ENCODE results near the gene BORCS6.
A peak's percentile ranks its signal among the peaks of the same experiment; 100 is the strongest.
"Not testable (repeated sequence)": the region's sequence is repeated elsewhere in the genome, so short reads cannot be mapped to it uniquely, and the experiment has no call there.

The BORCS6 gene

DNA sequence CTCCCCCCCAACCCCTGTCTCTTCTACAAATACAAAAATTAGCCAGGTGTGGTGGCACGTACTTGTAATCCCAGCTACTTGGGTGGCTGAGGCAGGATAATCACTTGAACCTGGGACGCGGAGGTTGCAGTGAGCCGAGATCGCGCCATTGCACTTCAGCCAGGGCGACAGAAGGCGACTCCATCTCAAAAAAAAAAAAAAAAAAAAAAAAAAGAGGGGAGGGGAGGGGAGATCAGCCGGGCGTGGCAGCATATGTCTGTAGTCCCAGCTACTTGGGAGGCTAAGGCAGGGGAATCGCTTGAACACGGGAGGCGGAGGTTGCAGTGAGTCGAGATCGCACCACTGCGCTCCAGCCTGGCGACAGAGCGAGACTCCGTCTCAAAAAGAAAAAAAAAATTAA lies 19.8 kb downstream of the BORCS6 start:
- DNase-seq, result not testable (repeated sequence)

DNA sequence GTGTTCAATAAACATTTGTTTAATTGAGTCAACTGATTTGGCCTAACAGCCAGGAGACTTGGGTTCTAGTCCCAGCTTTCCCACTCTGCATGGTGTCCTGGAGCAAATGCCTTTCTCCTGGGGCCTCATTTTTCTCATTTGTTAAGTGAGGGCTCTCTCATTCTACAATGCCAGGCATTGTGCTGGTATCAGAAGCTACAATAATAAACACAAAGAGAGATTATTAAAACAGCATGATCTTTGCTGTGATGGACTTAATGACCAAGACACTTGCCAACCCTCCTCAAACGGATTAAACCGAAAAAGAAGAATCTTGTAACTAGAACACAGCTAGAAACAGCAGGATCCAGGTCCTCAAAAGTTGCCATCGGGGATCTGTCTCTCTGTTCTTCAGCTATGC lies 22.5 kb downstream of the BORCS6 start:
- DNase-seq, result no peak

DNA sequence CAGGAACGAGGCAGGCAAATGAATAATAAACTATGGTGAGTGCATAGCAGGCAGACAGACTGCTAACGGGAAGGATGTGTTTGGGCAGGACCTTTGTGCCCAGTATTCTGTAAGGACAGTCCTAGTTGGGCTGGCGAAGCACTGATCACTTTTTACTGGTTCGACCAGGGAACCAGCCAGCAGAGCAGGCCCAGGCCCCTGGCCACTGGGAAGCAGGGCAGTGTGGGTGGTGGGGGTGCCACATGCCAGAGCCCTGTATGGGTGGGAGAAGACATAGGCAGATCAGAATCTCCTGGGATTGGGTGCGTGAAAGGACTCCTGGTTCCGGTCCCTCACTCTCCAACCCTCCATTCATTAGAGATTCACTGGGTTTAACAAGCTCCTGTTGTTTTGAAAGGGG lies 23.2 kb downstream of the BORCS6 start:
- no peak for DNase-seq

DNA sequence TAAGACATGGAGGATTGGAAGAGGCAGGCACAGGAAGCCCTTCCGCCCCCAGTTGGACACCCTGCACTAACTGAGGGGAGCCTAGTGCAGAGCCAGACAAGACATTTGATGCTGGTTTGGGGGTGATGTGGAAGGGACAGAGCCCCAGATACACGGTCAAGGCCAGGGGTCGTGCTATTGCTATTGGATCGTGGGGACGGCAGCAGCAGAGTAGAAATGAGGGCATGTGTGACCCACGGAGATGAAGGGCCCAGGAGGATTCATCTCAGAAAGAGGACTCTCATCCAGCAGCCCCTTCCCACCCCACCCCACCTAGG lies 25.2 kb downstream of the BORCS6 start:
- DNase-seq, result no peak

DNA sequence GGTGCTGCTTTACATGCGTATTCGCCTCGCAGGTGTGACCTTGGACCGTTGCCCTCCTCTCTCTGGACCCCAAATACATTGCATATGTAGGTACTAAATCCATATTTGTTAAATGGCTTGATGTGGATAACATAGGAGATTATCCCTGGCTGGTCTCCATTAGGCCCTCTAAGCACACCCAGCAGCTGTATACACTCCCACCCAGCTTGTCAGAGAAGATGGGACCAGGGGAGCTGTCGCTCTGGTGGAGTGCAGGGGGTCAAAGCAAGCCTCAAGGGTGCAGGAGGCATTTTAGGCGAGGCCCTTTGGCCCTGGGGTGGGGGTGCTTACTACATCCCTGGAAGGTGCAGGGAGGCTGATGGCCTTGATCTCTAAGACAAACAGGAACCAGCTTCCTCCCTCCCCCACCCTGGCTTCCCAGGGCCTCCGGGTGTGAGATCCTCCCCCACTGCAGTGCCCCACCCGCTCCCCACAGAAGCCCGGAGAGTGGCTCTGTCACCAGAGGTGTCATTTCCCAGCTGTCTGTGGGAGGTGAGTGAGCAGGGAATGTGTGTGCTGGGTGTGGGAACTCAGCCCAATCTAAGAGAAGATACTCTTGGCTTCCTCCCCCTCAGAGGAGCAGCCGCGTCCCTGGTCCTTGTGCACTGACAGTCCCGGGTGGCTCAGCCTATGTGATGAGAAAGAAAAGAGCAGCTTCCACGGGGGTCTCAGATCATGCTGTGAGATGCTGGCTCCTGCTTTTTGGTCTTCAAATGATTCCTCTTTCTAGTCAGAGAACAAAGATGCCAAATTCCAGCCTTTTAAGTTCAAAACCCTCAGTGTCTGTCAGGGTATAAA lies 25.8 kb downstream of the BORCS6 start:
- peak; percentile 84 for DNase-seq

DNA sequence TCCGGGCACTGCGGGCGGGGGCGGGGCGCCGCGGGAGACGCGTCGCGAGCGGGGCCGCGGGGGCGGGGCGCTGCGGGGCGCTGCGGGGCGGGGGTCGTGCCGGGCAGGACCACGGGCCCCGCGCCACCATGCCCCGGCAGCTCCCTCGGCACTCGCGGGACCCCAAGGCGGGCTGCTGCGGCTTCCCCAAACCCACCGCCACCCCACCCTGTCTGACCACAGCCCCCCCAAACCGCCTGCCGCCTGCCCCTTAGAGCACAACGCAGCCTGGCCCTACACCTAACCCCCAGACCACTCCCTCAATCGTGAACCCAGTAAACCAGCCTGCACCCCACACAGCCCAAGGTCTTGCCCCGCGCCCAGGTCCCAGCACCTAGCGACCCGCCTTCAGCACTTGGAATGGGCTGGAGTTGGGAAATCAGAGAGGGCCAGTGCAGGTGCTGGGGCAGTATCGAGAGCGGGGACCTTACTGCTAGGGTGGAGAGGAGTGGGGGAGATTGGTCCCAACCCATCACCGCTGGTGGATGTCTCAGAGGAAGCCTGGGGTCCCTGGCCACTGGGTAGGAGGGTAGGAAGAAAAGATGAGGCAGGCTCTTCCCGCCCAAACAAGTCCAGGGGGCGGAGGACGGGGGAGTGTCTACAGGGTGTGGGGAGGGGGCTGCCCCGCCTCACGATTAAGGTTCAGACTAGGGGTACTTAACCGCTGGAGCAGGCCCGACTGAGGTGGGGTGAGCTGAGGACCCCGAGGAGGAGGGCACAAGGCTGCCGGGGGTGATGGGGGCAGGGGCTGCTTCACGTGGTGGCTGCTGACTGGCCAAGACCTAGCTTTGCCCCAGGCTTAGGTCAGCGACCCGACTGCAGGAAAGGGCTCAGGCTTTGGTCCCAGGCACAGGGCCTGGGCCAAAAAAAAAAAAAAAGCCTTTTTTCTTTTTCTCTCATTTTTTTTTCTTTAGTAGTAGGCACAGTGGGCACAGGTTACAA lies 26.7 kb downstream of the BORCS6 start:
- DNase-seq, result peak; percentile 74

DNA sequence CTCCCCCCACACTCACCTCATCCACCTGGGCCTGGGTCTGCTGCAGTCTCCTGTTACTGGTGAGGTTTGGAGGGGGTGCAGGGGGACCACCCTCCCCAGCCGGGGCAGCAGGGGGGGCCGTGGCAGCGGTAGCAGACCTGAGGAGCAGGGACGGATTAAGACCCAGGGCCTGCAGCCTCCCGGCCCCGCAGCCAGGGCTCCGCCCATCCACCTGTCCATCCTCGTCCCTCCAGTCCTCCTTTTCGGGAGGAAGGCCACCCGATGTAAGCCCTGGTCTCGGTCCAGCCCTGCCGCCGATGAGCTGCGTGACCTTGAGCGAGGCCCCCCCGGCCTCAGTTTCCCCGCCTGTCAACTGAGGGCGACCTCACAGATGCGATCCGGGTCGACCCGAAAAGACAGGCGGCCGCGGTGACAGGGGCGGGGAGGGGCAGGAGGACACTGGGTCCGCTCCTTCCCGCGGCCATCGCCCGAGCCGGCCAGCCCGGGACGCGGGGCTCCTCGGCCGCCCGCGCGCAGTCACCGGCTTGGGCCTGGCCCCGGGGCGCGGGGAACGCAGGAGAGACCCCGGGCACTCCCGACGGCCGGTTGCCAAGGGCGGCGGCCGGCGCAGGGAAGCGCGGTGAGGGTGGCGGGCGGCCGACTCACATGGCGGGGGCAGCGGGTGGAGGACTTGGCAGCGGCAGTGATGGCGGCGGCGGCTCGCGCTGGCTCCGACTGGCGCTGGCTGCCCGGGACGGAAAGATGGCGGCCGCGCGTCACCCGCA lies 27.6 kb downstream of the BORCS6 start, which contains the start of gene VAMP2:
Gene VAMP2 (minus strand): TSS at position 716 of the 764 bp plus-strand sequence. CDS start 69 bp downstream, at position 647.
- DNase-seq, result peak; percentile 91

DNA sequence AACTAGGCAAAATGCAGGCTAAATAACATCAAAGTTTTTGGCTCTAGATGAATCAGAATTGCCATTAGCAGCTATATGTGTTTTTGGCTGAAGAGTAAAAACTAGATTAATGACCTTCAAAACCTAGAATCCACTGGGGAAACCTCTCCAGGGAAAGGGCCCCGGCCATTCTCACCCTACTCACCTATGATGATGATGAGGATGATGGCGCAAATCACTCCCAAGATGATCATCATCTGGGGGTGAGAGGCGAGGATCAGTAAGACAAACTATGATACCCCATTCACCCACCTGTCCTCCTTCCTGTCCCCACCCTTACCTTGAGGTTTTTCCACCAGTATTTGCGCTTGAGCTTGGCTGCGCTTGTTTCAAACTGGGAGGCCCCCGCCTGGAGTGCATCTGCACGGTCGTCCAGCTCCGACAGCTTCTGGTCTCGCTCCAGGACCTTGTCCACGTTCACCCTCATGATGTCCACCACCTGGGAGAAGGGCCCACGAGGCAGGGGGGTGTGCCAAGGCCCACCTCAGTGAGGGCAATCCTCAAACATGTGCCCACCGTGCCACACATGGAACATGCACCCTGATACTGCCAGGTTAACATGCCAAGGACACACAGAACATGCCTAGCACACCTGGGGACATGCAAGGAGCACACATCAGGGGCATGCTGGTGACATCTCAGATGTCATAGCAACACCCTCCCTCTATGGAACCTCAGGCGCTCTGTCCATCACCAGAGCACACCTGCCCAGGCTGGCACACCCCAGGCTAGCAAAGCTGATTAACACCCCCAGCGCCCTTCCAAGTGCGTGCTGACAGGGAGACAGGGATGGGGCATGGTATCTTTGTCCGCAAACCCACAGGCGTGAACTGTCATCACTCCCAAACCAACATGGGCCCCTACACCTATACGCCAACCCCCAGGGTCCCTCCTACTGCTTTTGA lies 28.4 kb downstream of the BORCS6 start:
- DNase-seq, result no peak

DNA sequence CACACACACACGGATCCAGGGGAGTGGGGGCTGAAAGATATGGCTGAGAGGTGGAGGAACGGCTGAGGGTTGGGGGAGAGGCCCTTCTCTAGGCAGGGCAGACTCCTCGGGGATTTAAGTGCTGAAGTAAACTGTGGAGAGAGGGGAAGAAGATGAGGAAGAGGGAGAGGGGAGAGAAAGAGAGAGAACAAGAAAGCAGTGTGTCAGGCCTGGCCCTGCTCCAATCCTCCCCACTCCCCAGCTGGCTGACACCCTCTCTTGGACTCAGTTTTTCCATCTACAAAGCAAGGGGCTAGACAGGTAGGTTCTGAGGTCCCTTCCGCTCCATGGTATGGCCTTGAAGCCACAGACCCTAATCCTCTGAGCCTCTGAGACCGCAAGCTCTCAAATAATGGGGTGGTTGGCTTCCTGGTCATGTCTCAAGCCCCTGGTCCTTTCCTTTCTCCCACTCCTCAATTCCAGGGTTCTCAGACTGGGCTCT lies 29.2 kb downstream of the BORCS6 start:
- DNase-seq, result no peak

DNA sequence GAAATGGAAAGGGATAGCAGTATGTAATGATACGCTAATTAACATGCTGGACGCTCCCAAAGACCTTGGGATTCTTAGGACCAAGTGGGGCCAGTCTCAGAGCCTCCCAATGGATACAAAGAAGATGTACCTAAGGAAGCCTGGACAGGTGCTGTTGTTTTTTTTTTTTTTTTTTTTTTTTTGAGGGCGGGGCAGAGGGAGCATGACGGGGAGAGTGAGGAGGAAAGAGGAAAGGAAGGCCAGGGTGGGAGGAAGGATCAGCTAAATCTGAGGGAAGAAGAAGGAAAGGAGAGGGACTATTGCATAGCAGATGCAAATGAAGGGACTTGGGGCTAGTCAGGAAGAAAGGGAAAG lies 29.8 kb downstream of the BORCS6 start:
- DNase-seq, result no peak

DNA sequence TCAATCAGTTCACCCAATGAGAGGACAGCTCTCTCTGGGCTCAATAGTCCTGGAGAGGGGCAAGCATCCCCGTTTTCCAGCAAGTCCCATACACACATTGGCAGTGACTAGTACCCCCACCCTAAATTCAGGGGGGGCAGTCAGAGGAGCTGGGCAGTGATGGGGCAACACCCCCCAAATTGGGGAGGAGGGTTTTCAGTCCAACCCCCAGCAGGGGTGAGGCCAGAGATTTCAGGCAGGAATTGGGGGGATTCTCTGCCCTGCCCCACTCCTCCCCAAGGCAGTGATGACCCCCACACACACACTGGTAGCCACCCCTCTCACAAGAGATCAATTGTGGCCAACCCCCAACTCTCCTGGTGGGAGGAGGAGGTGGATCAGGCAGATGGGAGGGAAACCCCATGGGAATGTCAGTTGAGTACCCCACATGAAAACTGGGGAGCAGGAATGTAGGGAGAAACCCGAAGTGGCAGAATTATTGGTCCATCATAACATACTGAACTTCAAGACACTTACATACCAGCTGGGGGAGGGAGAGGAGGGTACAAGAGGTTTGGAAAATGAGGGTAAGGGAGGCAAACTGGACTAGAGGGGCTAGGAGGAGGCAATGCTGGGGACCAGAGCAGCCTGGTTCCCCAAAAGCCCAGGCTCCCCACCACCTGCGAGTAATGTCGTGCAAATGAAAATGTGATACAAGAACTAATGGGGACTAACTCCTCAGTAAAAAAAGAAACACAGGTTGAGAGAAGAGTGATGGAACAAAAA lies 30.3 kb downstream of the BORCS6 start:
- no peak for DNase-seq

DNA sequence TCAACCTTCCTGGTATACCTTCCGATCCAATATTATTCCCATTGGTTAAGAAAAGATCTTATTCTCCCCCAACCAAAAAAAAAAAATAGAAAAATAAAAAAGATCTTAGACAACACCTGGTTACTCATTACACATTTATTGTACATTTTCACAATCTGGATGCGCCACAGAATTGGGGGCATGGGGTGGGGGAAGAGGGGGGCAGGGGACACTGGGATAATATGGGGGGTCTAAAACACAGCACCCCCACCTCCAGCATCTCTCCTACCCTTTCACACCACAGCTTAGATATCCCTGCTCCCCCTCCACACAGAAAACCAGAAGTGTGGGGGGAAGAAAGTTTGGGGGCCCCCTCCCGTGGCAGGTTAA lies 31.0 kb downstream of the BORCS6 start:
- DNase-seq, result no peak

DNA sequence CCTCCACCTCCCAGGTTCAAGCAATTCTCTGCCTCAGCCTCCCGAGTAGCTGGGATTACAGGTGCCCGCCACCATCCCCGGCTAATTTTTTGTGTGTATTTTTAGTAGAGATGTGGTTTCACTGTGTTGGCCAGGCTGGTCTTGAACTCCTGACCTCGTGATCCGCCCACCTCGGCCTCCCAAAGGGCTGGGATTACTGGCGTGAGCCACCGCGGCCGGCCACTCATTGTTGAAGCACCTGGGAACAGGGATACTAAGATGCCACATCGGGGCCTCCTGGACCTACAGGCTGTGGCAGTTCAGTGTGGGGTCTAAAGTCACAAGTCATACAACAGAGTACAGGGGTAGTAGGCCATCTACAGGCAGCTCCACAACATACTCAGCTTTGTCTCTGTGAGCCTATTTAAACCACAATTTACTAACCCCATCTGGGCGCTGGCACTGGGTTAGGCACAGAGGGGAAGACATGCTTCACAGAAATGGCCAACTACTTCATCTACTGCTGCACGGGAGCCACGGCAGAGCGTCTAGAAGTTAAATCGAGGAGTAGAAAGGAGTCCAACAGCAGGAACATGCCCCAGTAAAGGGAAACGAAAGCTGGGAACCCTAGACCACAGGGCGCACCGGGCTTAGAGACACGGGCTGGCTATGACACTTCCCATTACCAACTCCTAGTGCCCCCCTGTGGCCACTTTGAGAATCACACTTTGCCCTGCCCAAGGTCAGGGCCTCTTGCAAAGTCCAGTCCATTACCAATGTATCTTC lies 31.5 kb downstream of the BORCS6 start:
- DNase-seq, result peak; percentile 96

DNA sequence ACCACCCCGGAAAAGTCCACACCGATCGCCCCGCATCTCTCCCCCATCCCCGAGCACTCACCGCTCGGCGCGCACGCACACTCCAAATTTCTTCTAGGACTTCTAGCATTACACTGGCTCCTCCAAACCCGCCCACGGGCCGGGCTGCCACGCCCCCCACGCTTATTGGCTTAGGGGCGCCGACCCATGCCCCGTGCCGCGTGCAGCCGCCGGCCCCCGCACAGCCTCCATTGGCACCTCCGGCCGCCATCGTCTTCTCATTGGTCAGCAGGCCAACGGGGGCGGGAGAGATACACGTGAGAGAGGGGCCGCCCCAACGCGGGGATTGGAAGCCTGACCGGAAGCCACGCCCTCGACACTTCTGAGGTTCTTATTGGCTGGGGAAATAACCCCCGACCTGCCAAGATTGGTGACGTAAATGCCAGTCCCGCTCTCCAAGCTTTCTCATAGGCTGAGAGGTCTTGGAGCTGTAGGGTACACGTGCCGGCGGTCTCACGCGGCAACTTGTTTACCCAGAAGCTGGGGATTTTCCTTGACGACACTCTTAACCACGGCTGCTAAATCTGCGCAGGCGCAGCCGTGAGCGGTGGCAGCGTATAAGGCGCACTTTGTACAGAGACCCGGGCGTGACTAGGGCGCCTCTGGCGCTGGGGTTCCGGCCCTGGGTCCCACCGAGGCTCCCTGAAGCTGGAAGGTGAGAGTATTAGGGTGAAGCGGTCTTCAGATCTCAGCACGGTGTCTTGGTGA lies 33.6 kb downstream of the BORCS6 start:
- DNase-seq, result peak; percentile 99

DNA sequence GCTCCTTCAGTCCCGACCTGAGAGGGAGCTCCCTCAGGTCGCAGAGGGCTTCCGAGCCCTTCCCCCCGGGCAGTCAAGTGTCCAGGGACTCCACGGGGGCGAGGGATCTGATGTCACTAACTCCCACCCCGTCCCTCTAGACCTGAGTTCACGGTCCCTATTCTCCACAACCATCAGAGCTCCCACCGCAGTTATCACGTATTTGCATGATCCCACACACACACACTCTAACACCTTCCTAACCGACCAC lies 34.1 kb downstream of the BORCS6 start:
- peak; percentile 67 for DNase-seq

DNA sequence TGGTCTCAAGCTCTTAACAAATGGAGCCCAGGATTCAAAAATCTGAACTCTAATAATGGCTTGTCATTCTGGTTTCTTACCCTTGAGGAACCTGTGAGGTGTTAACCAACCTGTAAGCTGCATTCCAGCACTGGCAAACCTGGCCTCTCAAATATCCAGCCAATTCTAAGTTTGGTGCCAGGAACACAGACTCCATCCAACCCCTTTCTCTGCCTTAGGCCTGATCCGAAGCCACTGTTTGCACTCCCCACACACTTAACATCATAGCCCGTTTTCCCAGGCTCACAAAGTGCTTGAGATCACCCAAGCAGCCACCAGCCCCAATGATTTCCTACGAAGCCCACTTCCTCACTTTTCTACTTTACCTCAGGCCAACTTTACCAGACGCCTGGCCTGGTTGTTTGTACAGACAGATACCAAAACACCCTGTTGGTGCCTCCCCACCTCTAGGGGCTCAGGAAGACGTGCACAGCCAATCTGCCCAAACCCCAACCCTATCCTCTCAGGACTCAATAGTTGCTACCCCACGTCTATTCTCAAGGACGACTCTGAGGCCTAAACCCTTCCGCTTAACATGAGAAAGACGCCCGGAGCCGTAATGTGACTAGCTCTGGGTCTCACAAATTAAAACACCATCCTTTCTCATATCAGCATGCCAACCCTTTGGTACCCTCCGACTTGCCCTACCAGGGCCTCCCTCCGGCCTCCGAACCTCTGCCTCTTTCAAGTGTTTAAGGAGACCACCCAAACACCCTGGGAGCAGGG lies 34.6 kb downstream of the BORCS6 start:
- no peak for DNase-seq

DNA sequence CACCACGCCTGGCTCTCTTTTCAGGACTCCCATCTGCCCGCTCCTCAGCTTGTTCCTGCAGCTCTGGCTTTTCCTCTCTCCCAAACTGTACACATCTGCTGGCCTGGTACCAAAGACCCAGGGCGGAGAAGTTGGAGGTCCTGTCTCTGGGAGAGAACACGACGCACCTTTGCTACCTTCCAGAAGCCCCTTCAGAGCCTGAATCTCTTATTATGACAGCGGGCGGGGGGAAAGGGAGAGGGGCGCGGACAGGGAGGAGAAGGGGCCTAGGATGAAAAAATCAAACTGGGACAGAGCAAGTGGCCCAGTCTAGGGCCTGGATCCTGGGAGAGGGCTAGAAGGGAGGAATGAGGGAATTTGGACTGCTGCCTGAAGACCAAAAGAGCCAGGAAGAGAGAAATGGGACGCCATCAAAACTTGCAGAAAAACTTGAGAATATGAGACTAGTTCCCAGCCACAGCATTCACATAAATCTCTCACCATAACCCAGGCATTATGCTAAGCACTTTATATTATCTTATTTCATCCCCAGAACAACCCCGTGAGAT lies 35.3 kb downstream of the BORCS6 start:
- no peak for DNase-seq

DNA sequence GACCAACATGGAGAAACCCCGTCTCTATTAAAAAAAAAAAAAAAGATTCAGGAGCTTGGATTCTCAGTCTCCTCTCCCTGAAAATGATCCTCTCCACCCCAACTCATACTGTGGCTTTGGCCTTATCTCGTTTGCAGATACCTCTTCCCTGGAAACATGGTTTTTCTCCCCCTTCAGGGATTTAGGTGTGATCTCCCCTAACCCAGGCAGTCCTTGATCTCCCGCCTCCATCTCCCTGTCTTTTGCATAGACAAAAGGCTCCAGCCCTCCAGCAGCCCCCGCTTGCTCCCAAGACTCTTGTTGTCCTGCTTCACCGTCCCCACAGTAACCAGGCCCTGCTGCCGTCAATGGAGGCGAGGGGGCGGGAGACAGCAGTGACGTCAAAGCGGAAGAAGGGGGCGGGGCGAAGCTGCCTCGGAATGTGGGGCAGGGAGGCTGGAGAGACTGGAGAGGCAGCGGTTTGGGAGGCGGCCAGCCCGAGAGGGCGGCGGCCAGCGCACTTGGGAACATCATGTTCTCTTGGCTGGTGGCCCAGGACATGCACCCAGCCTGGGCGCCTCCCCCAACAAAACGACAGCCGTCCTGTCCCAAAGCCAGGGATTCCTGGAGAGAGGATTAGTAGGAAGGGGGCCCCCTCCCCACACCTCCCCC lies 35.9 kb downstream of the BORCS6 start:
- DNase-seq, result peak; percentile 95
